22Rv1 (cell line): ENCODE measurements around the gene ALLC.

Experiments
- CTCF ChIP-seq: fragments of 450-650 bp; IDR thresholded peaks from 2 replicates; pipeline ENCODE4 v1.5.1; 2017; ENCODE audit warnings: mild to moderate bottlenecking
- ZFX ChIP-seq: fragments of 450-650 bp; IDR thresholded peaks from 2 replicates; pipeline ENCODE4 v1.6.1; 2017; ENCODE audit warnings: antibody characterized with exemption, borderline replicate concordance

GRCh38 chr2:3624059-3624794 is 33.8 kb upstream of the ALLC start:
- TF ChIP-seq CTCF, result no peak
- TF ChIP-seq ZFX, result no peak
